GM12865 (cell line): ENCODE measurements around the gene NPR3.

Source experiments
- DNase-seq: peaks from one replicate; pipeline ENCODE4 v3.0.0; 2010; ENCODE audit warnings: low read depth
- H3K4me3 ChIP-seq: 2 replicates; pipeline ENCODE4 v1.5.1; 2011; ENCODE audit warnings: mild to moderate bottlenecking, low read depth, low read length, control low read depth
- TF ChIP-seq, protein P1 (sequence below): IDR thresholded peaks from 2 replicates; pipeline ENCODE4 v1.5.1; 2011; ENCODE audit warnings: low read length, control low read depth, low read depth, inconsistent platforms; ENCODE audit not compliant: insufficient read depth; ENCODE audit errors: missing control alignments

Gene NPR3

DNA sequence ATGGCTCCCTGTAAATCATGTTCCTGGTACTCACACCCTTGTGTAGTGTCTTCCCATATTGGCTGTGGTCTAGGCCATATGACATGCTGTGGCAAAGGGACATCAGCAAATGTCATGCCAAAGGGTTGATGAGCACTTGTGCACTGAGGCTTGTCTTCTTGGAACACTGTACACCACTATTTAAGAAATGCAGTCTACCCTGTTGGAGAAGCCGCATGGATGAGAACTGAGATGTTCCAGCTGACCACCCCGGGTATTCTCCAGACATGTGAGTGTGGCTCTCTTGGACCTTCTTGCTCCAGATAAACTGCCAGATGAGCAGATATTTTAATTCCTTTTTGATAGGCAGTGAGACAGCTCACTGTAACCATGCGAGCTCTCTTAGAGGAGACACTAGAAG lies 20.5 kb upstream of the NPR3 start:
- TF ChIP-seq, protein P1, sequence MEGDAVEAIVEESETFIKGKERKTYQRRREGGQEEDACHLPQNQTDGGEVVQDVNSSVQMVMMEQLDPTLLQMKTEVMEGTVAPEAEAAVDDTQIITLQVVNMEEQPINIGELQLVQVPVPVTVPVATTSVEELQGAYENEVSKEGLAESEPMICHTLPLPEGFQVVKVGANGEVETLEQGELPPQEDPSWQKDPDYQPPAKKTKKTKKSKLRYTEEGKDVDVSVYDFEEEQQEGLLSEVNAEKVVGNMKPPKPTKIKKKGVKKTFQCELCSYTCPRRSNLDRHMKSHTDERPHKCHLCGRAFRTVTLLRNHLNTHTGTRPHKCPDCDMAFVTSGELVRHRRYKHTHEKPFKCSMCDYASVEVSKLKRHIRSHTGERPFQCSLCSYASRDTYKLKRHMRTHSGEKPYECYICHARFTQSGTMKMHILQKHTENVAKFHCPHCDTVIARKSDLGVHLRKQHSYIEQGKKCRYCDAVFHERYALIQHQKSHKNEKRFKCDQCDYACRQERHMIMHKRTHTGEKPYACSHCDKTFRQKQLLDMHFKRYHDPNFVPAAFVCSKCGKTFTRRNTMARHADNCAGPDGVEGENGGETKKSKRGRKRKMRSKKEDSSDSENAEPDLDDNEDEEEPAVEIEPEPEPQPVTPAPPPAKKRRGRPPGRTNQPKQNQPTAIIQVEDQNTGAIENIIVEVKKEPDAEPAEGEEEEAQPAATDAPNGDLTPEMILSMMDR, result no peak
- no peak overlapping the region for H3K4me3 ChIP-seq
- no peak for DNase-seq

DNA sequence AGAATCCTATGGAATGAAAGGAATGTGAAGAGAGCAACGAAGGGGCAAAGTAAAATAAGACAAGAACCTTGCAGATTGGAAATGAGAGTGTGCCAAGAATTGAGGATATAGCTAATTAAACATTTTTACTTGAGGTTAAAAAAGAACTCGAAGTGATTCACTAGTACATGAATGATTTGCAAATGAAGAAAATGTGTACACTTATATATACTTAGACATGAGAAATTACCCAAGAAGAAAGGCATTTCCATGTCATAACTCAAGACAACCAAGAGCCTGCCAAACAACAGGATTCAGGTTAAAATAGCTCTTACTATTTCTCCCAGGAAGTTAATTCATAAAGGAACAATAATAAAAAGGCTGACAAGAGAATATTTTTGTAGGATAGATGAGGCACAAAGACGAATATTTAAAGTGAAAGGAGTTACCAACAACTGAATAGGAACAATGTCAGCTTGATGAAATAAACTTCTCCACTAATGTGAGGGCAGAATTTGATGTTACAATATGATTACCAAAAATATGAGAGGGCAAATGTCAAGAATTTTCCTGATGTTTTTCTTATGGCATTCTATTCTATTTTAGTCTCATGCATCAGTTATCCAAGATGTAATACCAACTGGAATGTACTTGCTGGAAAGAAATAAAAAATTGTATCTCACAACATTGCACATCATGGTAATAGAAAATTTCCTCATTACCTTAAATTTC lies 18.9 kb upstream of the NPR3 start:
- TF ChIP-seq, protein P1, result no peak
- no peak overlapping the region for H3K4me3 ChIP-seq
- no peak for DNase-seq

DNA sequence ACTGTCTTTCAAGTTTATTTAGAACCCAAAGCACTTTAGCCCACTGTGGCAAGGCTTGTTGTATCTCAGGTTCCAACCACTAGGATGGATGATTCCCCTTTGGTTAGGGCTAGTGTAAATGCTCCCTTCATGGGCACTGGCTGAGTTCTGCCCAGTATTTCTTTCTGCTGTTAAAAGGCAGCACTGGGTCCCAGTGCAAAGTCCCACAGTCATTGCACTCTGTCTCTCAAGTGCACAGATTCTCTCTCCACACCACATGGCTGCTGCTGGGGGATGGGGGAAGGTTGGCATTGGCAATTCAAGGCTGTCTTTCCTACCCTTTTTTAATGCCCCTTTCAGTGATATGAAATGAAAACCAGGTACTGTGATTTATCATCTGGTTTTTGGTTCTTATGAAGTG lies 7.2 kb upstream of the NPR3 start:
- TF ChIP-seq, protein P1, result no peak
- no peak overlapping the region for H3K4me3 ChIP-seq
- no peak for DNase-seq

DNA sequence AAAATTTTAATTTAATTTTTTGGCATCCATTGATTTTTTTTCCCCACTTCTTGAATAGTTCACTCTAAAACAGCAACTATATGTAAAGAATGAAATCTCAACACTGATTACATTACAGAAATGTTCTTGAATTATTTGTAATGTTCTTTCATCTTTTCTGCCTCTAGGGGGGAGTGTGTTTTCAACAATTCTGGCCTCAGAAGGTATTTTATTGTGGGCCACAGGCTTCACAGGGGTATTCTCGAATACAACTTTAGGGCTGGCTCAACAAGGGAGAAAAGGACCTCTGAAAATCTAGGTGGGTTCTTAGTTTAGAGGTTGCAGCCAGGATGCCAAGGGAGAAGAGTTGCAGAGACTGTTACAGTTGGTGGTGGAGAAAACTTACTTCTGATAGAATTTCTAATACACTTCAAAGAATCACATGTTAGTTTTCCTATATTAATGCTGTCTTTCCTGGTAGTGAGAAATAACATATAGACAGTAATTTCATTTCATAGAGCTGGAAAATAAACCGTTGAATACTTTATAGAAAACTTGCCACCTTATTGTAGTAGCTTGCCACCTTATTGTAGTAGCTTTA lies 3.6 kb upstream of the NPR3 start:
- TF ChIP-seq, protein P1, result peak; percentile 33
- no peak overlapping the region for H3K4me3 ChIP-seq
- DNase-seq, result peak; percentile 23

DNA sequence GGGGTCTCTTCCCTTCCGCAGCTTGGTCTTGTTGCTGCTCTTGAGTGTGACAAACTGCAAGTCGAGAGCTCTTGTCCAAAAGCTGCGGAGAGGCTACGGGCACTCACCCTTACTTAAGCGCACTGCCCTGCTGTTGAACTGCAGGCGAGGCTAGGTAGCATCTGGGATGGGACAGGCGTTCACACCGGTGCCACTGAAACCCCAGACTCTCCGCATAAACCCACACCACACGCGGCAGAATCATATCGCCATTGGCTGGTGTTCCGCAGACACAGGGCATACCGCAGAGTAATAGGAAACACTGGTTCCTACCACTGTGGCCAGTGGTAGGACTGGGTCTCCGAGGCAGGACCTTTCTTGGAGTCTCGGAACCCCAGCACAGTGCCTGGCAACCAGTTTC lies 2.2 kb upstream of the NPR3 start:
- DNase-seq, result peak; percentile 8
- TF ChIP-seq, protein P1, result no peak
- no peak overlapping the region for H3K4me3 ChIP-seq

DNA sequence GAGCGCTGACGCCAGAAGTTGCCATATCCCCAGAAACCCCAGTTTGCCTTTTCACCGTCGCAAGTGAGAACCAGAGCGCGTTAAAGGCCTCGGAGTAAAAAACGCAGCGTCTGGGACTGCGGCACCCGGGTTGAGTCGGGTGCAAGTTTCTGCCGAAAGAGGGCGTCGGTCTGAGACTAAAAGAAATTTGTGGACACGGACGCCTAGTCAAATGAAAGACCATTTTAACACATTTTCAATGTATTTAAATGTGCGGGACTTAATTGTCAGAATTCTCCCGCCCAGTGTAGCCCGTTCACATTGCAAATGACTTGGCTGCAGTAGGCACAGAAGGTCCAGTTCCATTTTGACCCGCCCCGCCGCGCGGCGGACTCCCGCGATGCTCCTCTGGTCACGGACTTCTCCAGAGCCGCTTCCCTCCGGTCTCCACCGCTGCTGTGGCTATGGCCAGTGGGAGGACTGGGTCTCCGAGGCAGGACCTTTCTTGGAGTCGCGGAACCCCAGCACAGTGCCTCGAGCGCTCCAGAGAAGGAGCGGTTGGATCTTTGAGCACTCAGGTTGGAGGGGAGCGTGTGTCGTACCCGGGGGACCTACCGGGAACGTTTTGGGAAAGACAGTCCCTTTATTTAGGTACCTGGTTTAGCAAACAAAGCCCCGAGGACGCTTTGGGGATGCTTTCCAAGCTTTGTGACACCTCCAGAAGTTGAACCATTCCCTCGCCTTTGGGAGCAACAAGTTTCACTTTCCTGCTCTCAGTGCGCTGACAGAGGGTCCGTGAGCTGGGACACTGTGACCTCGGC lies 1.2 kb upstream of the NPR3 start:
- TF ChIP-seq, protein P1, result peak; percentile 65
- peak overlapping the region; percentile 50 for H3K4me3 ChIP-seq
- peak; percentile 70 for DNase-seq
